Measurements from ENCODE around the gene GJB3.
"Not testable (repeated sequence)": the region's sequence is repeated elsewhere in the genome, so short reads cannot be mapped to it uniquely, and the experiment has no call there.

The GJB3 gene

DNA sequence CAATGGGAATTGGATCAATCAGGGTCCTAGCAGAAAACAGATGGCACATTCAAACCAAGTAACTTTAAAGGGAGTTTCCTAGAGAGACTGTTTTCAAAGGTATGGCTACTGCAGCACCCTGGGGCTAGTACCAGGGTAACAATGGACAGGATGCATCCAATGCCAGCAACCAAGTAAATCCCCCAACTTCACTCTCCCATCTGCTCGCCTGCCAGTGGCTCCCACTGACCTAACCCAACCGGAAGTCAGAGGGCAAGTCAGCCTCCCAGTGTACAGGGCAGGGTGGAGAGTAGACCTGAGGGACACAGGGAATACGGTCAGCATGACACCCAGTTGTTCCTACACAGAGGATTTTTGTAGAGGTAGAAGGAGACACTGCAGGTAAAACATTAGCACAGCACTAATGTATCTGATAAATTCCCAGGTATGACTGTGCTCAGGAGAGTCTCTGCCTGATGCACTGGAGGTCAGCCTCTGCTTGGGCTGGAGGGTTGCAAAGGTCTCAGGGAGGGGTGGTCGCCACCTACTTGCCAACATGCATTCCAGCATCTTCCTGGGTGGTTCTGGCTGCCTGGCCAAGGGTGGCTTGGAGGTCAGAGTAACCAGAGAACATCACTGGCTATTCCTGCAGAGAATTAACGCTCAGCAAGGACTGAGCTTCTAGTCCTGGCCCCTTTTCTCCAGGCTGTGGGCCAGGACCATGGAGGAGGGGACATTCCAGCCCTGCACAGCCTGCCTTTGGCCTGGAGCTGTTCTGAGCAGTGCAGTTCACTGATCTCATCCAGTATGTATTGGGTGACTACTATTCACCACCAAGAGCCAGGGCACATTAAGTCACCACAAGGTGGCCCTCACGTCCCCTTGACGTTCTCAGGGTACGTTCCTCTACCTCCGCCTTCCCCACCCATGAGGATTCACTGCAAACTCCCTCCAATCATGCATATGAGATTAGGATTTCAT, 6.7 kb downstream of the GJB3 start:
- H3K9me3 Mint-ChIP-seq: no peaks in the 10 kb centered on the region
- H3K27ac Mint-ChIP-seq: no peak overlapping the region
- peaks cover 39% of the 10 kb centered on the region for H3K27me3 Mint-ChIP-seq
- no peak for DNase-seq
- no peaks in the 10 kb centered on the region for H3K36me3 Mint-ChIP-seq (ENCODE audit: low read depth)
- H3K4me1 Mint-ChIP-seq: peaks cover 11% of the 10 kb centered on the region
- peak; percentile 30 for ATAC-seq
- no peak overlapping the region for H3K4me3 Mint-ChIP-seq

DNA sequence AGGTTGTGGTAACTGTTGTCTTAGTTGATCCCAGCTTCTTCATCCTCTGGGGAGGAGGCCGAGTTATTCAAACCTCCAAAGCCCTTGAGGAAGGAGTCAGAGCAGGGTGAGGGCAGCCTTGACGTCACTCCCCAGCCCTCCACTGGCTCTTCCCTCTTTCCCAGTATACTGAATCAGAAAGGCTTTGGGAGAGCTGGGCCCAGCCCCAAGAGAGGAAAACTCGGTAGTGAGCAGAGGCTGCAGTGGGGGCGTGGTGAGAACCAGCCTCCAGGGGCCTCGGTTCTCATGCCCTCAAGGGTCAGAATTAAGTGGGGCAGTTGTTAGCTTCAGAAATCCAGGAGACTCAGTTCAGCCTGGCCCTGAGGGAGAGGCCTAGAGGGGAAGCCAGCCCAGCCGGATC, 10.0 kb downstream of the GJB3 start:
- DNase-seq (no peak), ATAC-seq (no peak)
- H3K4me1 Mint-ChIP-seq: peaks cover 11% of the 10 kb centered on the region
- no peaks in the 10 kb centered on the region for H3K36me3 Mint-ChIP-seq (ENCODE audit: low read depth)
- no peak overlapping the region for H3K4me3 Mint-ChIP-seq
- no peaks in the 10 kb centered on the region for H3K9me3 Mint-ChIP-seq
- peaks cover 28% of the 10 kb centered on the region for H3K27me3 Mint-ChIP-seq
- no peak overlapping the region for H3K27ac Mint-ChIP-seq

DNA sequence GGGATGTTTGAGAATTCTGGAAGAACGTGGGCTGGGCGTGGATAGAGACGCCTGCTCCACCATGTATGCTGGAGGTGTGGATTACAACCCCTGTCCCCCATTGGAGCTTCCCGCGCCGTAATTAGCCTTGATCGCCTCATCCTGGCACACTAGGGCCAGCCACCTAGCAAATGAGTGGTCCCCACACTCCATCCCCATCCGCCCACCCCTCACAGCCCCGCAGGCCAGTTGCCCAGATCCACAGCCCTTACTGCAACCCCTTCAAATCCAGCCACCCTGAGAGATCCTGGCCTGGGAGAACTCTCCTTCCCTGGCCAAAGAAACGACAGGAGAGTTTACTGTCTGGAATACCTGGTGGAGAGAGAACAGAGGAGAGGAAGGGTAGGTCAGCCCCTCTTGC, 11.4 kb downstream of the GJB3 start:
- no peak for DNase-seq
- no peak overlapping the region for H3K27ac Mint-ChIP-seq
- peaks cover 22% of the 10 kb centered on the region for H3K27me3 Mint-ChIP-seq
- H3K4me3 Mint-ChIP-seq: no peak overlapping the region
- ATAC-seq: no peak
- H3K9me3 Mint-ChIP-seq: no peaks in the 10 kb centered on the region
- H3K36me3 Mint-ChIP-seq (ENCODE audit: low read depth): no peaks in the 10 kb centered on the region
- H3K4me1 Mint-ChIP-seq: peaks cover 11% of the 10 kb centered on the region

DNA sequence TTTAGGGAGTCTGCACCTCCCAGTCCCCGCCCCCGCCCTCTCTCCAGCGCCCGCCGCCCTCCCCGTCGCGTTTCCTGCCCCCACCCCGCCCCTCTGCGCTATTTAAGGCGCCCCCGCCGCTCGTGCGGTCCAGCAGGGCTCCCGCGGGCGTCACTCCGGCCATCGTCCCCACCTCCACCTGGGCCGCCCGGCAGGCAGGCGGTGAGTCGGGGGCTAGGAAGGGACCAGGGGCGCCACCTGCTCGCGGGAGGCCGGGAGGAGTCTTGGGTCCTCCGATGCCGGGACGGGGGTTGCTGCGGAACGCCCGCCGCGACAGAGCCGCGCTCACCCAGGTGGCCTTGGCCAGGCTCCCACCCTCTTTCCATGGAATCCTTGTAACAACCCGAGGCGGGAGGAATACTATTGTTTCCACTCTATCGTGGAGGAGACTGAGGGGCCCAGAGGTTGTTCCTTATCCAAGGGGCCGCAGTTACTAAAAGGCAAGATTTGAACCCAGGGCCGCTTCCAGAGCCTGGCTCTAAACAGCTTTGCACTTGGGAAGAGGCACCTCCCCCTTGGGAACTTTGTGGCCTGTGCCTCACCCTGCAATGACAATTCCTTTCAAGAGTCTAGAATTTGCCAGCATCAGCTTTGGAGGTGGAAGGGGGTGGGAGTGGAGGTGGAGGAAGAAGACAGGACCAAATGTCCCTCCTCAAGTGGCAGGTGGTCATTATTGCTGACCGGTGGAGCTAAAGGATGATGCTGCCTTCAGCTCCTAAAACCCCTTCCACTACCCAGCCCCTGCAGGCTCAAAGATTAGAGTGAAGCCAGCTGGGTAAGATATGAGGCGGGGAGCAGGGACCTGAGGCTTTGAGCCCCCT, 12.1 kb downstream of the GJB3 start, which contains the start of gene GJA4:
Gene GJA4, plus strand, starts transcription at position 132 of the 860 bp plus-strand sequence. CDS start 1,215 bp downstream, outside the sequence.
- H3K9me3 Mint-ChIP-seq: no peaks in the 10 kb centered on the region
- H3K27me3 Mint-ChIP-seq: peaks cover 22% of the 10 kb centered on the region
- H3K36me3 Mint-ChIP-seq (ENCODE audit: low read depth): no peaks in the 10 kb centered on the region
- DNase-seq (no peak), ATAC-seq (no peak)
- no peak within 1 kb of the TSS for H3K4me3 Mint-ChIP-seq
- H3K4me1 Mint-ChIP-seq: peaks cover 11% of the 10 kb centered on the region
- no peak within 1 kb of the TSS for H3K27ac Mint-ChIP-seq

DNA sequence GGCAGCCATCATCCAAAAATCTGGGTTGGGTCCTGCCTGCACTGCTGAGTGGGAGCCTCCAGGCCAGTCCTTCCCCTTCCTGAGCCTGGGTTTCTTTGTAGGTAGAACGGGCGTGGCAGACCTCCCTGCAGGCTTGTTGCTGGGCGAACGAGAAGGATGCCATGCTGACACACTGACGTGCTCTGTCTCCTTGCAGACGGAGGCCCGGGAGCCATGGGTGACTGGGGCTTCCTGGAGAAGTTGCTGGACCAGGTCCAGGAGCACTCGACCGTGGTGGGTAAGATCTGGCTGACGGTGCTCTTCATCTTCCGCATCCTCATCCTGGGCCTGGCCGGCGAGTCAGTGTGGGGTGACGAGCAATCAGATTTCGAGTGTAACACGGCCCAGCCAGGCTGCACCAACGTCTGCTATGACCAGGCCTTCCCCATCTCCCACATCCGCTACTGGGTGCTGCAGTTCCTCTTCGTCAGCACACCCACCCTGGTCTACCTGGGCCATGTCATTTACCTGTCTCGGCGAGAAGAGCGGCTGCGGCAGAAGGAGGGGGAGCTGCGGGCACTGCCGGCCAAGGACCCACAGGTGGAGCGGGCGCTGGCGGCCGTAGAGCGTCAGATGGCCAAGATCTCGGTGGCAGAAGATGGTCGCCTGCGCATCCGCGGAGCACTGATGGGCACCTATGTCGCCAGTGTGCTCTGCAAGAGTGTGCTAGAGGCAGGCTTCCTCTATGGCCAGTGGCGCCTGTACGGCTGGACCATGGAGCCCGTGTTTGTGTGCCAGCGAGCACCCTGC, 13.2 kb downstream of the GJB3 start:
- Mint-ChIP-seq H3K4me1 (peaks cover 11% of the 10 kb centered on the region), H3K9me3 (no peaks in the 10 kb centered on the region), H3K36me3 (ENCODE audit: low read depth) (no peaks in the 10 kb centered on the region), H3K4me3 (no peak overlapping the region), H3K27me3 (peaks cover 22% of the 10 kb centered on the region), H3K27ac (no peak overlapping the region)
- ATAC-seq (no peak), DNase-seq (no peak)

DNA sequence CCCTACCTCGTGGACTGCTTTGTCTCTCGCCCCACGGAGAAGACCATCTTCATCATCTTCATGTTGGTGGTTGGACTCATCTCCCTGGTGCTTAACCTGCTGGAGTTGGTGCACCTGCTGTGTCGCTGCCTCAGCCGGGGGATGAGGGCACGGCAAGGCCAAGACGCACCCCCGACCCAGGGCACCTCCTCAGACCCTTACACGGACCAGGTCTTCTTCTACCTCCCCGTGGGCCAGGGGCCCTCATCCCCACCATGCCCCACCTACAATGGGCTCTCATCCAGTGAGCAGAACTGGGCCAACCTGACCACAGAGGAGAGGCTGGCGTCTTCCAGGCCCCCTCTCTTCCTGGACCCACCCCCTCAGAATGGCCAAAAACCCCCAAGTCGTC, 13.8 kb downstream of the GJB3 start:
- no peaks in the 10 kb centered on the region for H3K9me3 Mint-ChIP-seq
- no peak overlapping the region for H3K27ac Mint-ChIP-seq
- ATAC-seq: no peak
- H3K4me1 Mint-ChIP-seq: peaks cover 10% of the 10 kb centered on the region
- H3K4me3 Mint-ChIP-seq: no peak overlapping the region
- DNase-seq: no peak
- peaks cover 19% of the 10 kb centered on the region for H3K27me3 Mint-ChIP-seq
- no peaks in the 10 kb centered on the region for H3K36me3 Mint-ChIP-seq (ENCODE audit: low read depth)

DNA sequence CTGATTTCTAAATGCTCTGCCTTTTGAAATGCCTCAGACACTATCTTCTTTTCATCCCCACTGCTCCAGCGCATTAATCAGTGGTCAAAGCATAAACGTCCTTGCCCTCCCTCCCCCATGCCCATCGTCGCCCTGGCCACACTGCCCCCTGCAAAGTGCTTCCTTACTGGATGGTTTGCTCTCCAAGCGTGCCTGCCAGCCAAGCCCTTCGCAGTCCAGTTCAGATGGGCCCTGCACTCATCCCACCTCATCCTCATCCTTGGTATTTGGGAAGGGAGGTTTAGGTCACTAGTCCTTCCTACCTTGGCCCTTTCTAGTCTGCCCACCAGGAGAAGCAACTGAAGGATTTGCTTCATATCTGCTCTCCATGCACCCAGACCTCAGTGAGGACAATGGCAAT, 14.9 kb downstream of the GJB3 start:
- ATAC-seq (no peak), DNase-seq (no peak)
- peaks cover 13% of the 10 kb centered on the region for H3K27me3 Mint-ChIP-seq

DNA sequence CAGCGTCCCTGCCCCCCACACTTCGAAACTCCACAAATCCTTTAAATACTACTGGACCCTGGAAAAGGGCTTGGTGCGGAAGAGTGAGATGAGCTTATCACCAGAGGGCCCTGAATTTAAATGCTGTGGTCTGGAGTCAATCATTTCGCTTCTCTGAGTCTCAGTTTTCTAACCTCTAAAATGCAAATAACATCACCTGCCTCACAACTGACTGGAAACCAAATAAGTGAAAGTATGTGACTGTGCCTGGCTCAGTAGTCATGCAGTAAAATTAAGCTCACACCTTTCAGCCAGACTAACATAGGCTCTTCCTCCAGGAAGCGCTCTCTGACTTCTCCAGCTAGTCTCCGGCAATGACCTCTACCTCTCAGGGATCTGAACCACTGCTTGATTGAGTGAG, 16.0 kb downstream of the GJB3 start:
- no peak overlapping the region for H3K27ac Mint-ChIP-seq
- H3K36me3 Mint-ChIP-seq (ENCODE audit: low read depth): no peaks in the 10 kb centered on the region
- DNase-seq: no peak
- peaks cover 15% of the 10 kb centered on the region for H3K4me1 Mint-ChIP-seq
- H3K9me3 Mint-ChIP-seq: no peaks in the 10 kb centered on the region
- peak; percentile 26 for ATAC-seq
- H3K4me3 Mint-ChIP-seq: no peak overlapping the region
- H3K27me3 Mint-ChIP-seq: peaks cover 7% of the 10 kb centered on the region

More for the DNA sequence above, 14.9 kb downstream of the GJB3 start:
- Mint-ChIP-seq H3K27ac (no peak overlapping the region), H3K4me1 (peaks cover 16% of the 10 kb centered on the region), H3K9me3 (no peaks in the 10 kb centered on the region), H3K4me3 (no peak overlapping the region), H3K36me3 (ENCODE audit: low read depth) (no peaks in the 10 kb centered on the region)

DNA sequence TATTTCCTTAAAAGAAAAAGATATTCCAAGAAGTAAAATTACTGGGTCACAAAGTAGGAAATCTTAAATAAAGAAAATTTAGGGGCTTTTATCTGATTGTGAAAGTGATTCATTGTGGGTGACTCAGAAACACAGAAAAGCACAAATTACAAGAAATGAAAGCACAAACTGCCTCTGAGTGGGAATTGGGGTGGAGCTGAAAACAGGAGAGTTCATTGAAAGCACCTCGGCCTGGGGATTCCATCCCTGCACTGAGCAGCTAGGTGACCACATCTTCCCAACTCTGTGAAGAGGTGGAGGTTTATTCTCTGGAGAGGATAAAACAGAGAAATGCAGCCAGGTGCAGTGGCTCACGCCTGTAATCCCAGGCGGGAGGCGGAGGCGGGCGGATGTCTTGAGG, 19.2 kb downstream of the GJB3 start:
- ATAC-seq: peak; percentile 76

DNA sequence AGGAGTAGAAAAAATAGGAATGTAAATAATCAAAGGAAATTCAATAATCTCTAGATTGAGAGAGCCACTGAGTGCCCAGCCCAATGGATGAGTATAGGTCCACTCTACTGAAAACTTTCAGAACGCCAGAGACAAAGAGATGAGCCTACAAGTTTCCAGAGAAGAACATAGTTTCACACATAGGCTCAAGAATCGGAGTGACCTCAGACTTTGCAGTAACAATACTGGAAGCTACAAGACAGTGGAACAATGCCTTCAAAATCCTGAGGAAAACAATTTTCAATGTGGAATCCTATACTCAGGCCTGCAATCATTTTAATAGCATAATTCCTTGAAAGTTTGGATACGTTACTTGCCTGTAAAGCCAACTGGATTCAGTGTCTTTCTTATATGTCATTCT, 22.8 kb downstream of the GJB3 start:
- Mint-ChIP-seq H3K36me3 (ENCODE audit: low read depth) (peaks cover 8% of the 10 kb centered on the region), H3K4me3 (no peak overlapping the region), H3K27ac (no peak overlapping the region), H3K9me3 (no peaks in the 10 kb centered on the region), H3K27me3 (no peaks in the 10 kb centered on the region), H3K4me1 (peaks cover 9% of the 10 kb centered on the region)
- no peak for ATAC-seq
- no peak for DNase-seq

More for the DNA sequence above, 19.2 kb downstream of the GJB3 start:
- no peak for DNase-seq
- Mint-ChIP-seq H3K4me1 (peaks cover 9% of the 10 kb centered on the region), H3K36me3 (ENCODE audit: low read depth) (peaks cover 8% of the 10 kb centered on the region), H3K27ac (no peak overlapping the region), H3K9me3 (no peaks in the 10 kb centered on the region), H3K4me3 (no peak overlapping the region), H3K27me3 (no peaks in the 10 kb centered on the region)

DNA sequence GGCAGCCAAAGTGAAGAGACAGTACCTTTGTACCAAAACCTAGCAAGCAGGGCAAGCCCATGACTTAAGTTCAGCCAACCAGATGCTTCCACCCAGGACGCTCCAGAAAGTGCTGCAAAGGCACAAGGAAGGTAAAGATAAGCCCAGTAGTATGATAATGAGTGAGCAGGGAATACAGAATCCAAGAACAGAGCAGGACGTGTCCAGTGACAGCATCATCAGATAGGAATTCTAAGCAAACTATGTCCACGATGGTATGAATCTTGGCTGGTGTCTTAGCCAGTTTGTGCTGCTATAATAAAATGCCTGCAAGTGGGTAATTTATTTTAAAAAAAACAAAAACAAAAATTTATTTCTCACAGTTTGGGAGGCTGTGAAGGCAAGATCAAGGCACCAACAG, 25.4 kb downstream of the GJB3 start:
- Mint-ChIP-seq H3K27ac (no peak overlapping the region), H3K27me3 (no peaks in the 10 kb centered on the region), H3K4me3 (no peak overlapping the region), H3K4me1 (no peaks in the 10 kb centered on the region), H3K9me3 (peaks cover 8% of the 10 kb centered on the region), H3K36me3 (ENCODE audit: low read depth) (peaks cover 13% of the 10 kb centered on the region)
- no peak for DNase-seq
- ATAC-seq: no peak

DNA sequence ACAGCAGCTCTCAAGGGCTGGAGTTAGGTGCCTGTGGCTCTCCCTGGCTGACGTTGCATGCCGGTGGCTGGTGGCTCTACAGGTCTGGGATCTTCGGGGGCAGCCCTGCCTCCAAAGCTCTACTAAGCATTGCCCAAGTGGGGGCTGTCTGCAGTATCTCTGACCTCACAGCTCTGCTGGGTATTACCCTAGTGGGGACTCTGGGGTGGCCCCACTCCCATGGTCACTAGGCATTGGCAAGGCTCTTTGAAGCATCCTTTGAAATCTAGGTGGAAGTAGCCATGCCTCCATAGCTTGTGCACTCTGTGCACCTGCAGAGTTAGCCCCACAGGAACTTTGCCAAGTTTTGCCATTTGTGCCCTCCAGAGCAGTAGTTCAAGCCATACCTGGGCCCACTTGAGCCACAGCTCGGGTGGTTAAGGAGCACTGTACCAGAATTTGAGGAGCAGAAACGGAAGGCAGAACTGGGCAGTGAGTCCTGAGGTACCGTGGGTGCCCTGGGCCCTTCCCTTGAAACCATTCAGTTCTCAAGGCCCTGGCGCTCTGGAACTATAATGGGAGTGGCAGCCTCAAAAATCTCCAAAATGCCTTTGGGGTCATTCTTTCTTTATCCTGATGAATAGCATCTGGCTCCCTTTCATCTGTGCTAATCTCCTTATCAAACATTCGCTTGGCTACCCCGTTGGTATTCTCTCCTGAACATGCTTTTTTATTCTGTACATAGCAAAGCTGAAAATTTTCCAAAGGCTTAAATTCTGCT, 27.2 kb downstream of the GJB3 start:
- no peaks in the 10 kb centered on the region for H3K4me1 Mint-ChIP-seq

DNA sequence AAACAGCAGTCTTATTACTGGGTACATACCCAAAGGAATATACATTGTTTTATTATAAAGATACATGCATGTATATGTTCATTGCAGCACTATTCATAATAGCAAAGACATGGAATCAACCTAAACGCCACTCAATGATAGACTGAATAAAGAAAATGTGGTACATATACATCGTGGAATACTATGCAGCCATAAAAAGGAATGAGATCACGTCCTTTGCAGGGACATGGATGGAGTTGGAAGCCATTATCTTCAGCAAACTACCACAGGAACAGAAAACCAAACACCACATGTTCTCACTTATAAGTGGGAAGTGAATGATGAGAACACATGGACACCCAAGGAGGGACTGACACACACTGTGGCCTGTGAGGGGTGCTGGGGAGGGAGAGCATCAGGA, 29.8 kb downstream of the GJB3 start:
- not testable (repeated sequence) for H3K4me1 Mint-ChIP-seq; ATAC-seq; H3K4me3 Mint-ChIP-seq; H3K27ac Mint-ChIP-seq; DNase-seq; H3K9me3 Mint-ChIP-seq; H3K27me3 Mint-ChIP-seq; H3K36me3 Mint-ChIP-seq (ENCODE audit: low read depth)

More for the DNA sequence above, 27.2 kb downstream of the GJB3 start:
- Mint-ChIP-seq H3K36me3 (ENCODE audit: low read depth) (peaks cover 13% of the 10 kb centered on the region), H3K27ac (no peak overlapping the region), H3K27me3 (no peaks in the 10 kb centered on the region), H3K4me3 (no peak overlapping the region), H3K9me3 (peaks cover 8% of the 10 kb centered on the region)
- DNase-seq: no peak
- ATAC-seq: no peak
